H1 (cell line): ENCODE results near the gene FXYD7. TPM values are rescaled to one million over a fixed set of nuclear protein-coding genes. Genes with fewer than 3 reads are reported as not detected.

Experiments used
- CTCF ChIA-PET: fragments of 300-600 bp; sonication (Branson Sonifier 250); formaldehyde crosslinking; loops from one replicate; lab custom pipeline; 2021; ENCODE audit not compliant: partially characterized antibody; lab: Charles Lee
- POLR2A ChIA-PET: fragments of 300-600 bp; sonication (Branson Sonifier 250); formaldehyde crosslinking; loops from one replicate; lab custom pipeline; 2021; ENCODE audit warnings: inconsistent platforms; ENCODE audit not compliant: partially characterized antibody; lab: Charles Lee
- DNase-seq, 2 experiments: peaks; one replicate each; pipeline versions ENCODE4 v3.0.0 to v3.0.0-alpha.2; 2010 to 2022; ENCODE audit warnings: low spot score in 2 of 2, low read depth in 1 of 2, mixed read lengths in 1 of 2
- FAIRE-seq: peaks from 2 replicates; lab custom pipeline; 2011; peaks lifted over from hg19 to GRCh38; lab: Jason Lieb, UNC
- H2AFZ ChIP-seq: 2 replicates; pipeline ENCODE4 v1.8.1; 2012; ENCODE audit warnings: low read length, inconsistent platforms
- H2AK5ac ChIP-seq: 2 replicates; pipeline ENCODE4 v1.6.1; 2013; ENCODE audit warnings: low read depth, low read length
- H2BK120ac ChIP-seq: replicated peaks from 2 replicates; pipeline ENCODE3; 2013; ENCODE audit warnings: low read depth, low read length, inconsistent platforms
- H2BK12ac ChIP-seq: 2 replicates; pipeline ENCODE4 v1.6.1; 2013; ENCODE audit warnings: low read depth, low read length
- H2BK15ac ChIP-seq: 2 replicates; pipeline ENCODE4 v1.6.1; 2013; ENCODE audit warnings: low read length
- H2BK20ac ChIP-seq: 2 replicates; pipeline ENCODE4 v1.6.1; 2013; ENCODE audit warnings: low read length
- H2BK5ac ChIP-seq: 2 replicates; pipeline ENCODE4 v1.6.1; 2013; ENCODE audit warnings: low read depth, low read length
- H3K14ac ChIP-seq: 2 replicates; pipeline ENCODE4 v1.6.1; 2013; ENCODE audit warnings: inconsistent platforms; ENCODE audit not compliant: insufficient read length
- H3K18ac ChIP-seq: 2 replicates; pipeline ENCODE4 v1.6.1; 2013; ENCODE audit warnings: low read length; ENCODE audit errors: extremely low read depth
- H3K23ac ChIP-seq: 2 replicates; pipeline ENCODE4 v1.6.1; 2013; ENCODE audit warnings: inconsistent platforms; ENCODE audit not compliant: insufficient read length
- H3K23me2 ChIP-seq: 2 replicates; pipeline ENCODE4 v1.6.1; 2013; ENCODE audit warnings: low read depth, low read length
- H3K27ac ChIP-seq: 2 replicates; pipeline ENCODE4 v1.6.1; 2011; ENCODE audit warnings: low read depth, low read length, inconsistent platforms
- H3K27me3 ChIP-seq, 4 experiments: replicated peaks in 1 of 4; 1 replicate in 1 of 4; 2 replicates in 3 of 4; pipeline versions ENCODE4 v1.6.1 to v1.8.1; 2011 to 2013; ENCODE audit warnings: low read length in 3 of 4, mild to moderate bottlenecking in 3 of 4, inconsistent platforms in 2 of 4, mixed read lengths in 2 of 4, moderate library complexity in 1 of 4; ENCODE audit not compliant: control insufficient read depth in 3 of 4, insufficient read depth in 3 of 4; ENCODE audit errors: extremely low read depth in 1 of 4
- H3K36me3 ChIP-seq, 4 experiments: 2 replicates each; pipeline versions ENCODE4 v1.6.1 to v1.8.1; 2011 to 2013; ENCODE audit warnings: mild to moderate bottlenecking in 4 of 4, low read length in 3 of 4, moderate library complexity in 2 of 4, control low read depth in 1 of 4, inconsistent platforms in 1 of 4; ENCODE audit not compliant: insufficient read depth in 4 of 4, control insufficient read depth in 2 of 4
- H3K4ac ChIP-seq: replicated peaks from 2 replicates; pipeline ENCODE3; 2013; ENCODE audit warnings: low read length, low read depth, mixed read lengths, inconsistent platforms; ENCODE audit not compliant: insufficient read length
- H3K4me1 ChIP-seq, 4 experiments: replicated peaks in 1 of 4; 1 replicate in 1 of 4; 2 replicates in 3 of 4; pipeline versions ENCODE4 v1.6.1 to v1.8.1; 2011 to 2013; ENCODE audit warnings: low read length in 3 of 4, inconsistent platforms in 2 of 4, mixed read lengths in 1 of 4; ENCODE audit not compliant: insufficient read depth in 4 of 4, control insufficient read depth in 3 of 4
- H3K4me2 ChIP-seq, 2 experiments: 2 replicates each; pipeline versions ENCODE4 v1.6.1 to v1.8.1; 2011 to 2013; ENCODE audit warnings: low read depth in 2 of 2, low read length in 2 of 2, control low read depth in 1 of 2, inconsistent platforms in 1 of 2, mild to moderate bottlenecking in 1 of 2; ENCODE audit not compliant: insufficient read depth in 1 of 2
- H3K4me3 ChIP-seq, 4 experiments: fragments of 200-600, 300-600 bp in 1 of 4; sonication (generic), shearing (Covaris generic), sonication (Bioruptor Twin) in 1 of 4; 2 replicates each; pipeline versions ENCODE4 v1.5.1 to v1.8.1; 2011 to 2016; ENCODE audit warnings: low read length in 4 of 4, low read depth in 3 of 4, control low read depth in 2 of 4, inconsistent platforms in 2 of 4, mild to moderate bottlenecking in 2 of 4, mixed read lengths in 1 of 4, moderate library complexity in 1 of 4; ENCODE audit not compliant: insufficient read depth in 2 of 4; ENCODE audit errors: extremely low read depth in 1 of 4
- H3K56ac ChIP-seq: replicated peaks from 2 replicates; pipeline ENCODE3; 2013; ENCODE audit warnings: low read depth, mild to moderate bottlenecking, mixed read lengths, low read length, inconsistent platforms; ENCODE audit not compliant: insufficient read length
- H3K79me1 ChIP-seq: 2 replicates; pipeline ENCODE4 v1.6.1; 2013; ENCODE audit warnings: low read depth, low read length, control low read depth
- H3K79me2 ChIP-seq, 2 experiments: 2 replicates each; pipeline versions ENCODE4 v1.6.1 to v1.8.1; 2012 to 2013; ENCODE audit warnings: low read length in 2 of 2, mild to moderate bottlenecking in 2 of 2, inconsistent platforms in 1 of 2; ENCODE audit not compliant: insufficient read depth in 2 of 2, control insufficient read depth in 1 of 2
- H3K9ac ChIP-seq, 4 experiments: replicated peaks in 1 of 4; 1 replicate in 1 of 4; 2 replicates in 3 of 4; pipeline versions ENCODE4 v1.6.1 to v1.8.1; 2011 to 2013; ENCODE audit warnings: low read depth in 3 of 4, low read length in 3 of 4, control low read depth in 2 of 4, mild to moderate bottlenecking in 2 of 4, moderate library complexity in 2 of 4, inconsistent platforms in 1 of 4; ENCODE audit errors: extremely low read depth in 1 of 4
- H3K9me3 ChIP-seq, 2 experiments: 2 replicates each; pipeline versions ENCODE4 v1.6.1 to v1.8.1; 2012 to 2013; ENCODE audit warnings: mild to moderate bottlenecking in 2 of 2, moderate library complexity in 2 of 2, control low read depth in 1 of 2, inconsistent platforms in 1 of 2, low read depth in 1 of 2, low read length in 1 of 2, mixed read lengths in 1 of 2; ENCODE audit not compliant: insufficient read depth in 2 of 2
- H4K20me1 ChIP-seq, 2 experiments: replicated peaks in 1 of 2; 2 replicates each; pipeline versions ENCODE3 to v1.8.1; 2011 to 2013; ENCODE audit warnings: inconsistent platforms in 2 of 2, low read length in 2 of 2, mild to moderate bottlenecking in 1 of 2; ENCODE audit not compliant: insufficient read depth in 2 of 2, control insufficient read depth in 1 of 2
- H4K5ac ChIP-seq: 2 replicates; pipeline ENCODE4 v1.6.1; 2013; ENCODE audit warnings: low read length, low read depth, mixed read lengths, inconsistent platforms; ENCODE audit not compliant: insufficient read length
- H4K8ac ChIP-seq: 2 replicates; pipeline ENCODE4 v1.8.0; 2013; ENCODE audit warnings: mild to moderate bottlenecking, moderate library complexity, low read length, inconsistent platforms; ENCODE audit not compliant: insufficient read depth; ENCODE audit errors: extremely low read depth
- H4K91ac ChIP-seq: replicated peaks from 2 replicates; pipeline ENCODE3; 2013; ENCODE audit warnings: low read length, mixed read lengths, inconsistent platforms; ENCODE audit not compliant: insufficient read length
- ASH2L ChIP-seq: fragments of 200-600, 300-600 bp; sonication (generic); IDR thresholded peaks from one replicate; pipeline ENCODE4 v1.7.1; 2017; ENCODE audit warnings: low read length
- BACH1 ChIP-seq: IDR thresholded peaks from 2 replicates; pipeline ENCODE4 v1.6.1; 2012; ENCODE audit warnings: low read length, improper control_type of control experiment
- CBX5 ChIP-seq: fragments of 300-800, 300-1000 bp; sonication (generic); IDR thresholded peaks from 2 replicates; pipeline ENCODE4 v1.7.1; 2016; ENCODE audit warnings: antibody characterized with exemption, low read length, low read depth
- CBX8 ChIP-seq: fragments of 300-800, 300-1000 bp; sonication (generic); IDR thresholded peaks from 2 replicates; pipeline ENCODE4 v1.7.1; 2016; ENCODE audit warnings: low read depth, low read length, borderline replicate concordance
- CHD2 ChIP-seq: IDR thresholded peaks from 2 replicates; pipeline ENCODE4 v1.6.1; 2012; ENCODE audit warnings: low read length, improper control_type of control experiment
- FOSL1 ChIP-seq: IDR thresholded peaks from 2 replicates; pipeline ENCODE4 v1.6.1; 2011; ENCODE audit warnings: mild to moderate bottlenecking, low read depth, low read length, moderate library complexity; ENCODE audit not compliant: insufficient read depth
- JUND ChIP-seq: IDR thresholded peaks from 2 replicates; pipeline ENCODE4 v1.6.1; 2011; ENCODE audit warnings: mild to moderate bottlenecking, improper control_type of control experiment, low read length
- KDM1A ChIP-seq: fragments of 200-600, 300-600 bp; sonication (generic); IDR thresholded peaks from 2 replicates; pipeline ENCODE4 v1.7.1; 2016; ENCODE audit warnings: mild to moderate bottlenecking, low read length, borderline replicate concordance
- SIRT6 ChIP-seq: IDR thresholded peaks from one replicate; pipeline ENCODE4 v1.7.1; 2012; ENCODE audit warnings: low read length, inconsistent platforms
- SUZ12 ChIP-seq: fragments of 200-600 bp; sonication (generic); IDR thresholded peaks from 2 replicates; pipeline ENCODE4 v1.6.1; 2012; ENCODE audit warnings: mild to moderate bottlenecking, inconsistent platforms, low read length, moderate library complexity, mixed read lengths
- ZNF274 ChIP-seq: IDR thresholded peaks from 2 replicates; pipeline ENCODE4 v1.7.0; 2012; ENCODE audit warnings: low read length, borderline replicate concordance; ENCODE audit errors: extremely low read depth
- WGBS, 2 experiments: shearing (Covaris generic) in 1 of 2; methylation state at CpG; one replicate each; pipeline versions ENCODE4 v1.1.6 to v1.1.7; 2013 to 2015; ENCODE audit warnings: low lambda C conversion rate in 2 of 2, mixed read lengths in 2 of 2, inconsistent platforms in 1 of 2, low coverage in 1 of 2, missing lambda C conversion rate in 1 of 2; ENCODE audit not compliant: insufficient replicate concordance in 2 of 2, insufficient coverage in 1 of 2, insufficient read length in 1 of 2; ENCODE audit errors: extremely low coverage in 1 of 2, missing lambda C conversion rate in 1 of 2; 5-methylcytosine and 5-hydroxymethylcytosine counted together
- polyA plus RNA-seq, 7 experiments: library from polyadenylated mRNA; depleted of rRNA in 3 of 7; stranded (reverse) in 5 of 7; unstranded in 2 of 7; fragments of >200 nt in 5 of 7; fragments of 200-250 nt in 2 of 7; gene quantifications; 1 replicate in 5 of 7; 2 replicates in 1 of 7; 4 replicates in 1 of 7; pipeline versions ENCODE4 v1.2.1 to v1.2.3, GENCODE V29; 2011 to 2013; ENCODE audit warnings: missing spikeins in 2 of 7, mixed read lengths in 2 of 7
- total RNA-seq: library from RNA; stranded (reverse); fragmentation: NEBNext Ultra II Directional; extraction: Animal tissue kit (Norgen Biotek cat#: 25700); gene quantifications from 2 replicates; pipeline ENCODE4 v1.2.1, GENCODE V29; 2021
- TF ChIP-seq, protein P1 (sequence below): IDR thresholded peaks from 2 replicates; pipeline ENCODE4 v1.6.1; 2012; ENCODE audit warnings: inconsistent platforms

FXYD7 gene
- total and polyA plus RNA-seq, 2 of the 8 experiments (the other 6 are each of a cell fraction or from before 2014, with no cell fraction given) = 12.1 to 14.3 TPM

GRCh38 chr19:35119091-35119490 lies 24.0 kb upstream of the FXYD7 start:
- Histone ChIP-seq H3K27ac (no peak overlapping the region), H3K4me1 (peaks cover 3 to 26% (median 17%) of the 10 kb centered on the region in 4 experiments), H3K4ac (no peak overlapping the region), H3K9ac (no peak overlapping the region), H3K23me2 (no peaks in the 10 kb centered on the region), H2BK120ac (no peak overlapping the region), H3K36me3 (no peaks in the 10 kb centered on the region), H4K8ac (peak overlapping the region; percentile 59; the same call in 1 of the 2 replicates), H2BK15ac (0 out of 2 replicates have a peak overlapping the region, but pooled peaks have one; percentile 61), H3K4me3 (no peak overlapping the region), H3K4me2 (no peak overlapping the region), H4K20me1 (no peaks in the 10 kb centered on the region), H3K23ac (no peak overlapping the region), H3K9me3 (no peaks in the 10 kb centered on the region), H3K27me3 (peaks cover 0 to 2% (median 0%) of the 10 kb centered on the region in 4 experiments; a peak in 1 of 7 replicates), H2BK5ac (no peak overlapping the region), H3K79me2 (no peaks in the 10 kb centered on the region), H2BK20ac (0 out of 2 replicates have a peak overlapping the region, but pooled peaks have one; percentile 75), H4K91ac (peak overlapping the region; percentile 56), H3K18ac (peak overlapping the region; percentile 1; the same call in 1 of the 2 replicates), H3K79me1 (no peaks in the 10 kb centered on the region), H4K5ac (no peak overlapping the region), H2AK5ac (no peak overlapping the region), H3K14ac (no peak overlapping the region), H3K56ac (no peak overlapping the region), H2BK12ac (peak overlapping the region; percentile 90; the same call in 1 of the 2 replicates), H2AFZ (no peak overlapping the region)
- FAIRE-seq (no peak), DNase-seq (no peak)
- ChIA-PET CTCF (interaction anchor here (1.1 to 6.9 kb wide), 7 partner anchors 19 to 156 kb away, joined by 3 to 154 read pairs (median 4); partner anchors contain the start of genes FXYD1, FXYD7 and LGI4), POLR2A (interaction anchor here (0.6 to 2.6 kb wide), 6 partner anchors 9 to 63 kb away, joined by 3 to 9 read pairs (median 5); partner anchors contain the start of gene LGI4)
- 81% methylated on average over 14 of the region's 14 CpGs; no CpG with 5 or more reads in 1 of the 2 experiments for WGBS, 2 experiments
- no peak for TF ChIP-seq SIRT6
- no peak for TF ChIP-seq CBX5
- TF ChIP-seq, protein P1, sequence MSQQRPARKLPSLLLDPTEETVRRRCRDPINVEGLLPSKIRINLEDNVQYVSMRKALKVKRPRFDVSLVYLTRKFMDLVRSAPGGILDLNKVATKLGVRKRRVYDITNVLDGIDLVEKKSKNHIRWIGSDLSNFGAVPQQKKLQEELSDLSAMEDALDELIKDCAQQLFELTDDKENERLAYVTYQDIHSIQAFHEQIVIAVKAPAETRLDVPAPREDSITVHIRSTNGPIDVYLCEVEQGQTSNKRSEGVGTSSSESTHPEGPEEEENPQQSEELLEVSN = no peak
- no peak for TF ChIP-seq CHD2
- no peak for TF ChIP-seq KDM1A
- TF ChIP-seq BACH1 = no peak
- TF ChIP-seq ASH2L = no peak
- TF ChIP-seq FOSL1 = no peak
- TF ChIP-seq ZNF274 = no peak
- no peak for TF ChIP-seq CBX8
- no peak for TF ChIP-seq JUND
- no peak for TF ChIP-seq SUZ12
